CD4-positive, alpha-beta T cell treated with Interleukin-4 for 1 hour (primary cell): ENCODE results near the gene FGD5.
"Not testable (repeated sequence)": the region's sequence is repeated elsewhere in the genome, so short reads cannot be mapped to it uniquely, and the experiment has no call there.

ENCODE experiments used
- DNase-seq, 2 donors: peaks; one replicate each; pipeline ENCODE4 v3.0.0-alpha.2; 2020 to 2022

The FGD5 gene

DNA sequence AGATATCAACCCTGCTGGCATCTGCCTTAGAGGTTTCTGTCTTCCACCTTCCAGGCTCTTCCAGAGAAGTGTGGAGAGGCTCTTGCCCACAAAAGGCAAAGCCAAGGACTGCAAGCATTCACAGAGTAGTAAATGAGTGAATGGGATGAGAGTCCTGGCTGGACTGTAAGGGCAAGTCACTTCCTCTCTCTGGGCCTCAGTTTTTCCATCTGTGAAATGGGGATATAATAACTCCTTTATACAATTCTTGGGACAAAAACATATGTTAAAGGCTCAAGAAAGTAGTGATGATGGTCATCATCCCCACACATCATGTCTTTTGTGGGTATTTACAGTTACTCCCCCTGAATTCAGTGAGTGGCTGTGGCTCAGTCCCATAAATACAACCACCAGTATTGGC, 10.7 kb upstream of the FGD5 start:
- DNase-seq, result no peak

DNA sequence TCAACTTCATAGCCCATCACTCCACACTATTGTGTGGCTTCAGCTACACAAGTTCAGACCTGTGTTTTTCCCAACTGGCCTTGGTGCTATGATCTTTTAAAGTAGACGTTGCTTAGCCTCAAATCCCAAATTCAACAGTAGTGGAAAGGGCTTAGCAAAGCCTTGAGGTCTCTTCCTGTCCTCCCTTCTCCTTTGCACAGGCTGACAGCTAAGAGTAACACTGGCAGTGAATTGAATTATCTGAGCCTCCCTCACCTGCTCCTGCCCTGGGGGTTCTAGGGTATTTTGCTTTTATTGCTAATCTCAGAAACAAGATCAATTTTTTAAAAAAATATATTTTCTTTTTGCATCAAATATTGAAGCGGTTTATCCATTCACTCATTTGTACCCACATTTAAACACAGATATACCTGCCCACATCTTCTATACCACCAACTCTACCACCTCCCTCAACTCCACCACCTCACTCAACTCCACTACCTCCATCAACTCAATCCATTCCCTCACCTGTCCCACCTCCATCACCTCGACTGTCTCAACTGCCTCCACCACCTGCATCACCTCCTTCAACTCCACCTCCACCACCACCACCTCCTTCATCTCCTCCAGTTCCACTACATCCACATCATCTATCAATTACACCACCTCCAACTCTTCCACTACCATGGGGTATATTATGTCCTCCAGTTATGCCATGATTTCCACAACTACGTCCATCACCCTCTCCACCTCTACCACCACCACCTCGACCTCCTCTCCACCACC, 10.1 kb upstream of the FGD5 start:
- no peak for DNase-seq

GRCh38 chr3:14809611-14810010, 9.2 kb upstream of the FGD5 start:
- not testable (repeated sequence) for DNase-seq

DNA sequence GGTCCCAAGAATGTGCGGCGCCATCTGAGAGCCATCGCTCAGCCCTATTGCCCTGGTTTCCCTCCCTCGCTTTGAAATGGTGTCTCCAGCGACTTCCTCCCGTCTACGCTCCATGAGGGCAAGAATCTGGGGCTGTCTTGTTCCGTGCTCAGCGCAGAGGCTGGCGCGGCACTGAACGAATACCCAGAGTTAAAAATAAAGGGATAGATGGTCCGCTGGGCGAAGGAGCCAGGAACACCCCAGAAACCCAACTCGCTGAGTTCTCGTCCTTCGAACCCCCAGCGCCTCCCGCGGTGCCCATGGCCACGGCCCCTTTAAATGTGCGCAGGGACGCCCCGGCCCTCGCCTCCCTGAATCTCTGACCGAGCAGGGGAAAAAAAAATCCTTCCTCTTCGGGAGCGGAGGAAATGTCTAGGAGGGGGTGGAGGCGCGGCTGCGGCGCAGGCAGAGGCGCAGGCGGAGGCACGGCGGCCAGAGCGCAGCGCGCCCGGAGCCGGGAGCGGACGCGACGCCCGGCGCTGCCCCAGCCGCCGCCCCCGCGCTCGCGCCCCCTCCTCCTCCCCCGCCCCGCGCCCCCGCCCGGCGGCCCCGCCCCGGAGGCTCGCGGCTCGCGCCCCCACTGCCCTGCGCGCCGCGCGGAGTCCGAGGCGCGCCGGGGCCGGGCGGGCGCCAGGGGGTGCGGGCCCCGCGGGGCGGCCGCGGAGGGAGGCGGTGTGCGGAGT, 8.5 kb upstream of the FGD5 start:
- no peak for DNase-seq

- no peak for DNase-seq
These were observed 7.7 kb upstream of the FGD5 start for GRCh38 chr3:14810801-14811661.

DNA sequence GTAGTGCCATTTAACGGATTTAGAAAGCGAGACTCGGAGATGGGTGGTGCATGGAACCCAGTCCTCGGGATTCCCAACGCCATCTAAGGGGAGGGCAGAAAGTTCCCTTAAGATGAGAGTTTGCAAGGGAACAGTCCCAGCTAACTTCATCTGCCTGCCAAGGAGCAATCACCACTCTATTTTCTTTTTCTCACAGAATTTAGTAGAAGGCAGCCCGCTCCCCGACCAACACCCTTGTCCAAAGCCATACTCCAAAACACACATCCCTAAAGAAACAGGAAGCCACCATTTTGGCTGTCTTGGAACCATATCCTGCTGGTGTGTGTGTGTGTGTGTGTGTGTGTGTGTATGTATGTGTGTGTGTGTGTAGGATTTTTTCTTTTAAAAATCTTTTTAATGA, 7.1 kb upstream of the FGD5 start:
- DNase-seq, result no peak

DNA sequence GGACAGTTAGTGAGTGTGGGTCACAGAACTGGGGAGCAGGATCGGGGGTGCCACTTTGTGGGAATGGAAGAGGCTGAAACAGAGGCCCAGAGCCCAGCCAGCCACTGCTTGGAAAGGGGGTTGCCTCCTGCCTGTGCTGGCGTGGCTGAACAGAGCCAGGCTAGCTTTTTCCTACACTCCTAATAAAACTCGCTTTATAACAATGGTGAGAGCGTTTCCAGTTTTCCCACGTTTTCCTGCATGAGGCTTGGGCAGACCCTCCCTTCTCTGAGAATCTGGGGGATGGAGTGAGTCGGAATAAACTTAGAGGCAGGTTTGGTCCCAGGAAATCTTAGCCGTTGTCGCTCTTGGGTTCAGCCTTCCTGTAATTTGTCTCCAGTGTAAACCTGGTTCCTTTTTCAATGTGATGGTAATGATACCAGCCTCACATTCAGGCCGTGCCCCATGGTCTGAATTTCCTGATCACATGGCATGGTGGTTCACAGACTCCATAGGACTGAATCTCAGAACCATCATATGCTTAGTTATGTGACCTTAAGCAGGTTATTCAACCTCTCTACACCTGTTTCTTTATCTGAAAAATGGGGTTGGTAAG, 6.5 kb upstream of the FGD5 start:
- no peak for DNase-seq

- no peak for DNase-seq
These were observed 4.3 kb upstream of the FGD5 start for GRCh38 chr3:14814411-14814871.

DNA sequence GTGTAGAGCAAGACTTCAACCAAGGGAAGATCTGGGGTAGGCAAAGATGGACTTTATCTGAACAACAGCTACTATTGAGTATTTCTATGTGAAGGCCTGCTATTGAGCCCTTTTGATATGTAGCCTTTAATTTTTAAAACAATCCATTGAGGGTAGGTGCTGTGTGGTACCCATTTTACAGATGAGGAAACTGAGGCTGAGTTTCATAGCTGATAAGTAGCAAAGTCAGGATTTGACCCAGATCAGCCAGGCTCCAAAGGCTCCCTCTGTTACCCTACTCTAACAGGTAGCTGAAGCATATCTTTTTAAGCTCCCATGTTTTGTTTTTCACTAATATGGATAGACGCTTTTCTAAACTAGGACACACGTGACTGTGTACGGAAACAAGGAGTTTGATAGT, 2.4 kb upstream of the FGD5 start:
- DNase-seq, result no peak

GRCh38 chr3:14819671-14820070, 909 bp downstream of the FGD5 start:
- DNase-seq, result no peak

DNA sequence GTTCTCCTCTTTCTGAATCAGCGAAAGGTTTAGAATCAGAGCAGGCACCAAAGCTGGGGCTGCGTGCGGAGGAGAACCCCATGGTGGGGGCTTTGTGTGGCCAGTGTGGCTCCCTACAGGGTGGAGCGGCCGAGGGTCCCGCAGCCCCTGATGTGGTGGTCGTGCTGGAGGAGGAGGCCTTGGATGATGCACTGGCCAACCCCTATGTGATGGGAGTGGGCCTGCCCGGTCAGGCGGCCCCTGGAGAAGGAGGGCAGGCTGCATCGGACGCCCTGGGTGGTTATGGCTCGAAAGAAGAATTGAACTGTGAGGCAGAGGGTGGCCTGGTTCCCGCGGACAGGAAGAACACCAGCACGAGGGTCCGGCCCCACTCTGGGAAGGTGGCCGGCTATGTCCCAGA, 1.4 kb downstream of the FGD5 start:
- no peak for DNase-seq

- no peak for DNase-seq
These were observed 2.4 kb downstream of the FGD5 start for GRCh38 chr3:14821151-14821550.

- no peak for DNase-seq
These were observed 3.4 kb downstream of the FGD5 start for GRCh38 chr3:14822134-14822533.

GRCh38 chr3:14822670-14823390, 4.1 kb downstream of the FGD5 start:
- DNase-seq, result no peak

GRCh38 chr3:14823393-14823792, 4.6 kb downstream of the FGD5 start:
- DNase-seq, result no peak

GRCh38 chr3:14823910-14824629, 5.3 kb downstream of the FGD5 start:
- no peak for DNase-seq

GRCh38 chr3:14824646-14825045, 5.9 kb downstream of the FGD5 start:
- DNase-seq, result no peak

DNA sequence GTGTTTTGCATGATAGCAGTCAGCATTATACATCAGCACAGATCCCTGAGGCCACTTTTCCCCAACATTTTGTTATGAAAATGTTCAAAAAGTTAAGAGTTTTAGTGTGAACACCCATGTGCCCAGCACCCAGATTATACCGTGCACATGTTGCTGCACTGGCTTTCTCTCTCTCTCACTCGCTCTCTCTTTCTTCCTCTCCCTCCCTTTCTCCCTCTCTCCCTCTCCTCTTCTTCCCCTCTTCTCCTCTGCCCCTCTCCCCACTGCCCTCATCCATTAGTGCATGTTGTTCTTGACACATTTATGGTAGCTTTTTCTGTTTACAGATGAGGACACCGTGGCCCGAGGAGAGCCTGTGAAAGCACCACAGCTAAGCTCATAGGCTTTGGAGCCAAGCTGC, 7.3 kb downstream of the FGD5 start:
- no peak for DNase-seq

GRCh38 chr3:14827776-14828175, 9.0 kb downstream of the FGD5 start:
- no peak for DNase-seq

DNA sequence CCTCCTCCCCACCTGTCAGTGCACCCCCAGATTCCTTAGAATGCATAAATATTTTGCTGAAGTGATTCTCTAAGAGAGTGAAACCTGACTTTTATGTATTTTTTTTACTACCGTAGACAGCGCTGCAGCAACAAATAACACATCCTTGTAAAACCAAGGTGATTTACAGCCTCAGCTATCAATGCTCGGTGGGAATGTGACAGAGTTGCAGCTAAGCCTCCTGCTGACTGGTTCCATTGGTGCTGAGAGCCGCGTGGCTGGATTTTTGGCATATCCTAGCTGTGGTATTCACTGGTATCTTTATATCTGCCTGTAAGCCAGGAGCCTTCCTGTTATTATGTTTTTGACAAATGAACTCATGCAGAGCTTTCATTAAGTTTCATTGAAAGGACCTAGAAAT, 11.0 kb downstream of the FGD5 start:
- no peak for DNase-seq

DNA sequence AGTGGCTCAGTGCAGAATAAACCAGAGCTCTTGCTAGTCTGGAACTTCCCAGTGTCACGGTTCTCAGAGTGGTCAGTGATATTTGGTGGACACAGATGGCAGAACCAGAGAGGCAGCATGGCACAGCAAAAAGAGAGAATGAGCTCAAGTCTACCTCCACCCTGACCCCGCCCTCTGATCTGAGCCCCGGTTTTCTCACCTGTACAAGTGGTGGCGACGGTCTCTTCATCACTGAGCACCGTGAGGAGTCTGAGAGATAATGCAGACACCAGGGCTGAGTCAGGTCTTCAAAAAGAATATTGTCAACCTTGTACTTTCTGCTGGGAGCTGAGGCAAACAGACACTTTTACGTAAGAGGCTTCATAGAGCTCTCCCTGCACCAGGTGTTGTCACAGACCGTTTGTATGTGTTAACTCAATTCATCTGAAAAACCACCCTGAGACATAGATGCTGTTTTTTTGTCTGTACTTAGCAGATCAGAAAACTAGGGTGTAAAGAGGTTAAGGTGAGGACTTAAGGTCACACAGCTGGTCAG, 13.2 kb downstream of the FGD5 start:
- DNase-seq, result no peak
